ENCODE results near the gene RNF112. TPM values are rescaled to one million over a fixed set of nuclear protein-coding genes. Genes with fewer than 3 reads are reported as not detected.

RNF112 gene
- polyA plus RNA-seq, 1 experiment = 0.70 TPM

DNA sequence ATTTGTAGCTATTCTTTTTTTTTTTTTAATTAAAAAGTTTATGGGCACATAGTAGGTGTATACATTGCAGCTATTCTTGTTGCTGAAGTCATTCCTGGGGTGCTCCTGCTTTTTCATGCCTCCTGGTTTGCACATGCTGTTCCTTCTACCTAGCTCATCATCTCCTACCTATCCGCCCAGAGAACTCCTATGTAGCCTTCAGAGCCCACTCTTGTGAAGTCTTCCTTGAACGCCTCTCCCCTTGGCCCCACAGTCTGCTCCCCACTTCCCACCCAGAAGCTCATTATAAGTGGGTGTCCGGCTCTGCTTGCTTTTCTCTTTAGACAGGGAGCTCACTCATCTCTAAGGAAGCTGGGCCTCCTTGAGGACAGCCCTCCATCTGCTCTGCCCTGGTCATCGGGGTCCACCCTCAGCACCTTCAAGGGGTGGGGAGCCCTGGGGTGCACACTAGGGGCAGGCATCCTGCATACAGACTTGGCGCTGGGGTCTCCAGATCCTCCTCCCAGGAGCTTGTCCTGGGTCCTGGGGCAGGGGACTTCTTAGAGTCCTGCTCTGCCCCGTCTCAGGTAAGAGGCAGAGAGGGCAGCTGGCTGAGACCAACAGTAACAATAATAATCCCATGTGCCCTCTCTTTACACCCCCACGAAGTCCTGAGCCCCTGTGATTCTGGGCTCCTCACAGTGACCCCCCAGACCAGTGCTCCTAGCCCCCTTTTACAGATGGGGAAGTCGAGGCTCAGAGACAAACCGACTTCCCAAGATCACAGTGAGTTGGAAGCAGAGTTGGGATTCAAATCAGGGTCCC, 45.0 kb upstream of the RNF112 start:
- ChIA-PET CTCF (interaction anchor here (0.7 to 5.9 kb wide), 10 partner anchors 8 to 401 kb away, joined by 3 to 178 read pairs (median 4); partner anchors contain the start of gene MAPK7), POLR2A (no interaction called here)
- no peaks in the 10 kb centered on the region for H3K36me3 ChIP-seq (ENCODE audit: control insufficient read depth, insufficient read depth, low read length)
- no peak for DNase-seq (ENCODE audit: low read depth)
- no peak overlapping the region for H3K4me3 ChIP-seq (ENCODE audit: low read depth, low read length)
- no peaks in the 10 kb centered on the region for H3K27me3 ChIP-seq (ENCODE audit: control insufficient read depth, insufficient read depth, low read length)
- TF ChIP-seq, protein P1, sequence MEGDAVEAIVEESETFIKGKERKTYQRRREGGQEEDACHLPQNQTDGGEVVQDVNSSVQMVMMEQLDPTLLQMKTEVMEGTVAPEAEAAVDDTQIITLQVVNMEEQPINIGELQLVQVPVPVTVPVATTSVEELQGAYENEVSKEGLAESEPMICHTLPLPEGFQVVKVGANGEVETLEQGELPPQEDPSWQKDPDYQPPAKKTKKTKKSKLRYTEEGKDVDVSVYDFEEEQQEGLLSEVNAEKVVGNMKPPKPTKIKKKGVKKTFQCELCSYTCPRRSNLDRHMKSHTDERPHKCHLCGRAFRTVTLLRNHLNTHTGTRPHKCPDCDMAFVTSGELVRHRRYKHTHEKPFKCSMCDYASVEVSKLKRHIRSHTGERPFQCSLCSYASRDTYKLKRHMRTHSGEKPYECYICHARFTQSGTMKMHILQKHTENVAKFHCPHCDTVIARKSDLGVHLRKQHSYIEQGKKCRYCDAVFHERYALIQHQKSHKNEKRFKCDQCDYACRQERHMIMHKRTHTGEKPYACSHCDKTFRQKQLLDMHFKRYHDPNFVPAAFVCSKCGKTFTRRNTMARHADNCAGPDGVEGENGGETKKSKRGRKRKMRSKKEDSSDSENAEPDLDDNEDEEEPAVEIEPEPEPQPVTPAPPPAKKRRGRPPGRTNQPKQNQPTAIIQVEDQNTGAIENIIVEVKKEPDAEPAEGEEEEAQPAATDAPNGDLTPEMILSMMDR (IDR thresholded peaks at IDR 0.05; ENCODE audit: insufficient read depth, low read depth, low read length) = no peak

DNA sequence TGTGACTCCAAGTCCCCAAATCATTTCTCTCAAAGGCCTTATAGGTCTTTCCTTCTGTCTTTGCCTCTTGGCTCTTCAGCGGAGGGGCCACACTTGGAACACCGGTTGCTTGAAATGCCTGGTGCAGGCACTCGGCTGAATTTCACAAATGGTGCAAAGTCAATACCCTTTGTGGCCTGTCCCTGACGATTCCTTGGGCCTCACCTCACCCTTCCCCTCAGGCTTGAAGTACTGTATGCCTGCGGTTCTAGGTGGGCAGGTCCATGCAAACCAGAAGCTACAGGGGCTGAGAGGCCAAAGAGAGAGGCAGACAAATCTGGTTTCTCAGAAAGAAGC, 44.4 kb upstream of the RNF112 start:
- TF ChIP-seq, protein P1 (IDR thresholded peaks at IDR 0.05; ENCODE audit: insufficient read depth, low read depth, low read length) = no peak
- Histone ChIP-seq H3K27me3 (ENCODE audit: control insufficient read depth, insufficient read depth, low read length) (no peaks in the 10 kb centered on the region), H3K4me3 (ENCODE audit: low read depth, low read length) (no peak overlapping the region), H3K36me3 (ENCODE audit: control insufficient read depth, insufficient read depth, low read length) (no peaks in the 10 kb centered on the region)
- no peak for DNase-seq (ENCODE audit: low read depth)
- CTCF ChIA-PET = interaction anchor here (0.6 to 5.9 kb wide), 4 partner anchors 19 to 400 kb away, joined by 3 to 178 read pairs (median 8); no protein-coding TSS in a partner anchor
- POLR2A ChIA-PET = no interaction called here

DNA sequence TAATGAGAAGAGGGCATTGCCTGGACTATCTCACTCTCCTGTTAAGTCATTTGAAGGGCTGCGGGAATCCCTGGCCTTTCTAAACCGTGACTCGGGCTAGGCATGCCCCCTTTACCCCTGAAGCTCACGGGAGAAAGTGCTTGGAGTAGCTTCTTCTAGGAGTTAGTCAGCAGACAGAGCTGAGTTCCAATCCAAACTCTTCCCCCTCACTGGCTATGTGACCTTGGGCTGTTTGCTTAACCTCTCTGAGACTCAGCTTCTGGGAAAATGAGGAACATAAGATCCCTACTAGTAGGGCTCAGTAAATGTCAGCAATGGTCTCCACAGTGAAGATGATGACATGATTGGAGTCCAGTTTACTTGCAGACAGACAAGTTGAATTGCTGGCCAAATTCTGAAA, 42.8 kb upstream of the RNF112 start:
- DNase-seq (ENCODE audit: low read depth) = no peak
- ChIA-PET CTCF (interaction anchor here (4.1 kb wide), 1 partner anchor 79 kb away, joined by 14 read pairs; no protein-coding TSS in a partner anchor), POLR2A (no interaction called here)
- Histone ChIP-seq H3K4me3 (ENCODE audit: low read depth, low read length) (no peak overlapping the region), H3K36me3 (ENCODE audit: control insufficient read depth, insufficient read depth, low read length) (no peaks in the 10 kb centered on the region), H3K27me3 (ENCODE audit: control insufficient read depth, insufficient read depth, low read length) (no peaks in the 10 kb centered on the region)
- TF ChIP-seq, protein P1 (IDR thresholded peaks at IDR 0.05; ENCODE audit: insufficient read depth, low read depth, low read length) = no peak

DNA sequence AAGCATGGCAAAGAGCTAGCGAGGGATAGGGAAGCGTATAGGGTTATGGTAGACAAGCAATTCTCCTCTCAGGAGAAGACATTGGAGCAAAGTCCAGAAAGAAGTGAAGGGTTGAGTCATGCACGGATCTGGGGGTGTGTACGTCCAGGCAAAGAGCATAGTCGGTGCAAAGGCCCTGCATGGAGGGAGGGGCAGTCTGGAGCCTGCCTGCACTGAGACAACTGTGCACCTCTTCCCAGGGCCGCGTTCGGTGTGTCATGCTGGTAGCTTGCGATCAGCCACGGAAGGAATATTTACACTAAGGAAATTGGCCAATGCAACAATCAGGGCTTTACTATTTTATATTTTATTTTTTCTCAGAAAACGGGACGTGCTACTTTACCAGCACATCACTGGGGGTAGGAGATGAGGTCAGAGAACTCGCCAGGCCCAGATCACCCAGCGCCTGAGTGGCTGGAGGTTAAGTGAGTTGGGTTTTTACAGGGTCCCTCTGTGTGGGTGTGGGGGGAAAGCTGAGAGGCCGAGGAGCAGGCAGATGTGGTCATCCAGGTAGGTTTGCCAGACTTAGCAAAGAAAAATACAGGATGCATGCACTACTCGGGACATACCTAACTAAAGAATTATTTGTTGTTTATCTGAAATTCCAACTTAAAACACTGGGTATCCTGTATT, 41.8 kb upstream of the RNF112 start:
- DNase-seq (ENCODE audit: low read depth) = no peak
- CTCF ChIA-PET = interaction anchor here (1.3 to 4.1 kb wide), 2 partner anchors 78 to 397 kb away, joined by 3 to 14 read pairs; no protein-coding TSS in a partner anchor
- POLR2A ChIA-PET = no interaction called here
- Histone ChIP-seq H3K36me3 (ENCODE audit: control insufficient read depth, insufficient read depth, low read length) (no peaks in the 10 kb centered on the region), H3K4me3 (ENCODE audit: low read depth, low read length) (no peak overlapping the region), H3K27me3 (ENCODE audit: control insufficient read depth, insufficient read depth, low read length) (no peaks in the 10 kb centered on the region)
- TF ChIP-seq, protein P1 (IDR thresholded peaks at IDR 0.05; ENCODE audit: insufficient read depth, low read depth, low read length) = no peak

DNA sequence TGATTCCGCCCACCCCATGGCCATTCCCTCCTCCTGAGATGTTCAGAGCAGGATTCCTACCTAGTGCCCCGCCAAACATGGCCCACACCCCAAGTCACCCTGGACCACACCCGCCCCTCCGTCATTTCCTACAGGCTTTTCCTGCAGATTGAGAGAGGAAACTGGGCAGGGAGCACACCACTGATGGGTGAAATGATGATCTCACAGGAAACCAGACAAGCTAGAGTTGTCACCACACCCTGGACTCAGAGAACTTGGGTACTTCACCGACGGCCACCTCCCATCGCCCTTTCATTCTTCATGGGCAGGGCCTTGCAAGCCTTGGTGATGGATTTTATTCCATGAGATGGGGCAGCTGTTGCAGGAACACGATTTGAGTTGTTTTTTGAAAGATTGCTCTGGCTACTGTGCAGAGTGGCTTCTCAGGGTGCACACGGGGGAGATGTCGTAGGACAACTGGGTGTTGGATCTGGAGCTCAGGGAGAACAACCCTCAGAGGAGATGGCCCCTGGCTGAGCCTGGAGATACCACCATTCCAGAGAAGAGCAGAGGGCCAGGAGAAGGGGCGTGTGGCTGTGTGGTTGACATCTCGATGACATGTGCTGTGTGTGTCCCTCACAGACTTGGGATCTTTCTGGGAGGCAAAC, 41.1 kb upstream of the RNF112 start:
- no peak for DNase-seq (ENCODE audit: low read depth)
- TF ChIP-seq, protein P1 (IDR thresholded peaks at IDR 0.05; ENCODE audit: insufficient read depth, low read depth, low read length) = no peak
- Histone ChIP-seq H3K4me3 (ENCODE audit: low read depth, low read length) (no peak overlapping the region), H3K27me3 (ENCODE audit: control insufficient read depth, insufficient read depth, low read length) (no peaks in the 10 kb centered on the region), H3K36me3 (ENCODE audit: control insufficient read depth, insufficient read depth, low read length) (no peaks in the 10 kb centered on the region)
- ChIA-PET POLR2A (no interaction called here), CTCF (interaction anchor here (1.3 to 4.1 kb wide), 2 partner anchors 77 to 396 kb away, joined by 3 to 14 read pairs; no protein-coding TSS in a partner anchor)
